Measurements from ENCODE around the gene NUP205.
A peak's percentile ranks its signal among the peaks of the same experiment; 100 is the strongest.
"Not testable (repeated sequence)": the region's sequence is repeated elsewhere in the genome, so short reads cannot be mapped to it uniquely, and the experiment has no call there.

NUP205 gene

DNA sequence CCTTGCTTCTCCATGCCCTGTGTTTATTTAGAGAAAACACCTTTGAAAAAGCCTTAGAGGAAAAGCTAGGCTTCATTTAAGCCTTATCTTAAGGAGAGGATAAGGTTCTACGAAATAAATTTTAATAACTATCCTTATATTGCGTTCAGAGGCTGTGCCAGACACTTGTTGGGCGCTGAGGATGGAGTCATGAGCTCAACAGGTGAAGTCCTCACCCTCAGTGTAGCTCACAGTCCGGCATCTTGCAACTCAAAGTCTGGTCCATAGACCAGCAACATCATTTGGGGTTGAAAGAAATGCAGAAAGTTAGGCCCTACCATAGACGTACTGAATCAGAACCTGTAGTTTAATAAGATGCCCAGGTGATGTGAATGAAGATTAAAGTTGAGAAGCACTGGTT lies 100.8 kb downstream of the NUP205 start:
- no peak overlapping the region for H3K4me3 Mint-ChIP-seq
- H3K36me3 Mint-ChIP-seq (ENCODE audit: insufficient read depth), result peaks cover 18% of the 10 kb centered on the region
- no peak for DNase-seq
- peaks cover 0 to 5% of the 10 kb centered on the region in 2 donors for H3K9me3 Mint-ChIP-seq
- ATAC-seq (replicated peaks), result no peak
- no peaks in the 10 kb centered on the region for H3K27me3 Mint-ChIP-seq
- no peak overlapping the region for H3K27ac Mint-ChIP-seq
- peaks cover 8 to 10% of the 10 kb centered on the region in 2 donors for H3K4me1 Mint-ChIP-seq (ENCODE audit: low read depth in 2 of 2)

DNA sequence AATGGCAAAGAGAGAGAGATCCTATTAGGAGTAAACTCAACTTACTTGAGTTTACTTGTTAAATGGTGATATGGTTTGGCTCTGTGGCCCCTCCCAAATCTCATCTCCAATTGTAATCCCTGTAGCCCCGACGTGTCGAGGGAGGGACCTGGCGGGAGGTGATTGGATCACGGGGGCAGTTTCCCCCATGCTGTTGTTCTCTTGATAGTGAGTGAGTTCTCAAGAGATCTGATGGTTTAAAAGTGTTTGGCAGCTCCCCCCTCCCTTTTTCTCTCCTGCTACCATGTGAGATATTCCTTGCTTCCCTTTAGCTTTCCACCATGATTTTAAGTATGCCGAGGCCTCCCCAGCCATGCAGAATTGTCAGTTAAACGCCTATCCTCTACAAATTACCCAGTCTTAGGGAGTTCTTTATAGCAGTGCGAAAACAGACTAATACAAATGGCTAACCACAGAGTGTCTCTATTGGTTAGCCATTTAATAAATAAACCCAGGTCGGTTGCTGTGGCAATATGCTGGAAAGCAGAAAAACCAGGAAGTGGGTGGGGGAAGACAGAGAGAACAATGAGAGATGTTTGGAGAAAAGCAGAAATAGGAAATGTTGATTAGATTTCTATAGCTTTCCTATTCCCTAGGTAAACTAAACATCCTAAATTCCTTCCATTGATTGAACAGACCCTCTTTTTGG lies 101.6 kb downstream of the NUP205 start:
- Mint-ChIP-seq H3K36me3 (ENCODE audit: insufficient read depth) (peaks cover 21% of the 10 kb centered on the region), H3K4me1 (ENCODE audit: low read depth in 2 of 2) (peaks cover 14 to 17% of the 10 kb centered on the region in 2 donors), H3K27ac (no peak overlapping the region), H3K27me3 (no peaks in the 10 kb centered on the region), H3K9me3 (peaks cover 0 to 5% of the 10 kb centered on the region in 2 donors), H3K4me3 (no peak overlapping the region)
- ATAC-seq (replicated peaks) (no peak), DNase-seq (no peak)

DNA sequence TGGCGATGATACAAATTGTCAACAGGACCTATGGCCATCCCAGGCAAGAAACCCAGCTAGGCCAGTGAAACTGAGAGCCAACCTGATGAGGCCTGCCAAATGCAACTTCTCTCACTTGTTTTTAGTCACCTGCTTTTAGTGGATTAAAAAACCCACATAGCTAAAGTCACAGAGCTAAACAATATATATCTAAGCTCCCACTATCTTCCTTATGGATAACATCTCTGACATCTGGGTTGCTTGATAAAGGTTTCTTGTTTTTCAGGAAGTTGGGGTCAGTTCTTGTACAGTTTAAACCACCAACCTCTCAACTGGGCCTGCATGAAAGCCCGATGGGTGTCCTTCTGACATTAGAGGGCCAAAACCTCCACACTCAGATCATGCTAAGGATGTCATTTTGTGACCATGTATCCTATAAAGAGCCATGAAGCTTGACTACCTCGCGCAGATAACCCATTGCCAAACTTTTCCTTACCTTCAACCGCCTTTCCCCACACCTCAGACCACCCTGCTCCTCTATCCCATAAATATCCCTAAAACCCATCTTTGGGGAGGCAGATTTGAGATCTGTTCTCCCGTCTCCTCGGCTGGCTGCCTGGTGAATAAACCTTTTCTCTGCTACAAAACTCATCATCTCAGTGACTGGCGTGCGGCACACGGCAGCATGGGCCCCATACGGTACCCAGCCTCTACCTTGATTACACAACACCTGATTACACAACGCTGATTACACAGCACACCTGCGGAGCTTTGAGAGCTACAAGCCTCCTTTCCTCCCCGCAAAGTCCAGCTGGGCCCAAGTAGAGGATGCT lies 103.8 kb downstream of the NUP205 start:
- Mint-ChIP-seq H3K4me3 (peak overlapping the region; percentile 87 to 93), H3K27ac (peak overlapping the region; percentile 92 to 95), H3K9me3 (peaks cover 0 to 5% of the 10 kb centered on the region in 2 donors), H3K4me1 (ENCODE audit: low read depth in 2 of 2) (peaks cover 19 to 37% of the 10 kb centered on the region in 2 donors), H3K36me3 (ENCODE audit: insufficient read depth) (peaks cover 21% of the 10 kb centered on the region), H3K27me3 (no peaks in the 10 kb centered on the region)
- DNase-seq (no peak), ATAC-seq (replicated peaks) (no peak)

DNA sequence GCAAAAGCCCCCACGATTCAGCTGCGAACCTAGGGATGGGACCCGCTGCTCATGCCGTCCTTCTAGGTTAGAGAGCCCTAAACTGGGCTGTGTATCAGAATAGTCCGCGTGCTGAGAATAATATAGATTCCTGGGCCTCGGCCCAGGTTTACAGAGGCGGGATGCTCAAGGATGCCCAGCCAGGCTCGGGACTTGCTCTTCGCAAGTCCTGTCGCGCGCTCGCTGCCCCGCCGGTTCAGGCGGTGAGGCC lies 104.3 kb downstream of the NUP205 start:
- Mint-ChIP-seq H3K9me3 (peaks cover 0 to 5% of the 10 kb centered on the region in 2 donors), H3K4me3 (peak overlapping the region; percentile 87 to 93), H3K27me3 (no peaks in the 10 kb centered on the region), H3K27ac (peak overlapping the region; percentile 92 to 95), H3K4me1 (ENCODE audit: low read depth in 2 of 2) (peaks cover 19 to 39% of the 10 kb centered on the region in 2 donors), H3K36me3 (ENCODE audit: insufficient read depth) (peaks cover 21% of the 10 kb centered on the region)
- ATAC-seq (replicated peaks) (no peak), DNase-seq (no peak)

- peak; percentile 97 to 98 (median 97) for DNase-seq
- ATAC-seq (replicated peaks), result peak; percentile 98
- Mint-ChIP-seq H3K4me1 (ENCODE audit: low read depth in 2 of 2) (peaks cover 19 to 39% of the 10 kb centered on the region in 2 donors), H3K36me3 (ENCODE audit: insufficient read depth) (peaks cover 21% of the 10 kb centered on the region), H3K4me3 (peak within 1 kb of the TSS; percentile 87 to 93), H3K27ac (peak within 1 kb of the TSS; percentile 92 to 95), H3K9me3 (peaks cover 0 to 5% of the 10 kb centered on the region in 2 donors), H3K27me3 (no peaks in the 10 kb centered on the region)
Measured at GRCh38 chr7:135662373-135663114, 104.8 kb downstream of the NUP205 start, which contains the start of gene STMP1. Gene STMP1 (plus strand): TSS chr7:135662514.

DNA sequence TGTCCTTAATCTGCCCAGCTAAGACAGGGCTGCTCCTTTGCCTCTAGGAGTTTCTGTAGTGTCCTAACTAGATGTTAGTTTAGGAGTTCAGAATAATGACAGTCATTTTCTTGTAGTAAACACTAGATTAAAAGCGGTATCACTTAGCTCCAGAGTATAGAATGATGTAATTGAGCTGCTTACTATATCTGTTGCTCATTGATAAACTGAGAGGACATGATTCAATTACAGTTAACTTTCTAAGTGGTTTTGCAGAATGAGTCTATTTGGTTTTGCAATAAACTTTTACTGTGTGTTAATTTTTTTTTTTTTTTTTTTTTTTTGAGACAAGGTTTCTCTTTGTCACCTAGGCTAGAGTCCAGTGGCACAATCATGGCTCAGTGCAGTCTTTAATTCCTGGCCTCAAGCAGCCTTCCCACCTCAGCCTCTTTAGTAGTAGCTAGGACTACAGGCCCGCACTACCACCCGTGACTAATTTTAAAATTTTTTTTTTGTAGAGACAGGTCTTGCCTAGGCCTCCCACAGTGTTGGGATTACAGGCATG lies 106.4 kb downstream of the NUP205 start:
- ATAC-seq (replicated peaks), result no peak
- Mint-ChIP-seq H3K27me3 (no peaks in the 10 kb centered on the region), H3K27ac (peak overlapping the region; percentile 65 to 77), H3K4me3 (peak overlapping the region; percentile 87 to 93), H3K4me1 (ENCODE audit: low read depth in 2 of 2) (peaks cover 22 to 46% of the 10 kb centered on the region in 2 donors), H3K36me3 (ENCODE audit: insufficient read depth) (peaks cover 21% of the 10 kb centered on the region), H3K9me3 (peaks cover 0 to 5% of the 10 kb centered on the region in 2 donors)
- DNase-seq, result no peak

DNA sequence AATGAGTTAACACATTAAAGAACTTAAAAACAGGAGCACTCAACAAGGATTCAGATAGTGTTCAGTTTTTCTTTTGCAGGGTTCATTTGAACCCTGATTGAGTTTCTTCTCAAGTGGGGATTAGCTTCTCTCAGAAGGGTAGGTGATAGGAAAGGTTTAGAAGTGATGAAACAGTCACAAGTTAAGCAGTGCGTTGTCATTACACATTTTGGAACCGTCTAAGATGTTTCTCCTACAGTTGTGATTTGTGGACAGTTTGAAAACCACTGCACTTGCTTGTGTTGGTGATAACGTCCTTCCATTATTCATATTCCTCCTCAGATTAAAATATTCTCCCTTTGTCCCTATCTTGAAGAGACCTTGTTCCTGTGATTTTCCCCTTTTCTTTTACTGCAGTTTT lies 107.3 kb downstream of the NUP205 start:
- DNase-seq (no peak), ATAC-seq (replicated peaks) (no peak)
- Mint-ChIP-seq H3K4me3 (no peak overlapping the region), H3K27me3 (no peaks in the 10 kb centered on the region), H3K27ac (peak overlapping the region; percentile 51 to 53), H3K9me3 (peaks cover 0 to 5% of the 10 kb centered on the region in 2 donors), H3K36me3 (ENCODE audit: insufficient read depth) (peaks cover 21% of the 10 kb centered on the region), H3K4me1 (ENCODE audit: low read depth in 2 of 2) (peaks cover 23 to 56% of the 10 kb centered on the region in 2 donors)

DNA sequence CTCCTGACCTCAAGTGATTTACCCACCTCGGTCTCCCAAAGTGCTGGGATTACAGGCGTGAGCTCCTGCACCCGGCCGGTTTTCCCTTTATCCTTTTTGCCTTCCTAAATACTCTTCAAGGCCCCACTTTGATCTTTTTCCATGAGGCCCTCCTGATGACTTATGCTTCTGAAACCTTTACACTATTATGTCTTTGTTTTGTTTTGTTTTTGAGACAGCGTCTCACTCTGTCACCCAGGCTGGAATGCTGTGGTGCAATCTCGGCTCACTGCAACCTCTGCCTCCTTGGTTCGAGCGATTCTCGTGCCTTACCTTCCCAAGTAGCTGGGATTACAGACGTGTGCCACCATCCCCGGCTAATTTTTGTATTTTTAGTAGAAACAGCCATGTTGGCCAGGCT lies 108.4 kb downstream of the NUP205 start:
- H3K27ac Mint-ChIP-seq, result peak overlapping the region in 1 of 2 donors; percentile 38
- DNase-seq, result no peak
- no peak overlapping the region for H3K4me3 Mint-ChIP-seq
- peaks cover 25 to 61% of the 10 kb centered on the region in 2 donors for H3K4me1 Mint-ChIP-seq (ENCODE audit: low read depth in 2 of 2)
- peaks cover 21% of the 10 kb centered on the region for H3K36me3 Mint-ChIP-seq (ENCODE audit: insufficient read depth)
- no peak for ATAC-seq (replicated peaks)
- no peaks in the 10 kb centered on the region for H3K27me3 Mint-ChIP-seq
- H3K9me3 Mint-ChIP-seq, result peaks cover 0 to 5% of the 10 kb centered on the region in 2 donors

DNA sequence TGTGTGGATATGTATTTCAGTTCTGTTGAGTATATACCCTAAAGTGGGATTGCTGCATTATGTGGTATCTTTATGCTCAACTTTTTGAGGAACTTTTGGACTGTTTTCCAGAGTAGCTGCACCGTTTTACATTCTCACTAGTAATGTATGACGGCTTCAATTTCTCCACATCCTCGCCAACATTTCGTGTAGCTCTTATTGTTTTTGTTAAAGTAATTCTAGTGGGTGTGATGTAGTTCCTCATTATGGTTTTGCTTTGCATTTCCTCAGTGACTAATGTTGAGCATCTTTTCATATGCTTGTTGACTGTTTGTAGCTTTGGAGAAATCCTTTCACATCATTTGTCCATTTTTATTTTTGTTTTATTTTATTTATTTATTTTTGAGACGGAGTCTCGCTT lies 109.1 kb downstream of the NUP205 start:
- Mint-ChIP-seq H3K9me3 (peaks cover 0 to 2% of the 10 kb centered on the region in 2 donors), H3K4me3 (no peak overlapping the region), H3K27me3 (no peaks in the 10 kb centered on the region), H3K36me3 (ENCODE audit: insufficient read depth) (peaks cover 14% of the 10 kb centered on the region), H3K4me1 (ENCODE audit: low read depth in 2 of 2) (peaks cover 22 to 56% of the 10 kb centered on the region in 2 donors), H3K27ac (no peak overlapping the region)
- ATAC-seq (replicated peaks) (no peak), DNase-seq (no peak)

DNA sequence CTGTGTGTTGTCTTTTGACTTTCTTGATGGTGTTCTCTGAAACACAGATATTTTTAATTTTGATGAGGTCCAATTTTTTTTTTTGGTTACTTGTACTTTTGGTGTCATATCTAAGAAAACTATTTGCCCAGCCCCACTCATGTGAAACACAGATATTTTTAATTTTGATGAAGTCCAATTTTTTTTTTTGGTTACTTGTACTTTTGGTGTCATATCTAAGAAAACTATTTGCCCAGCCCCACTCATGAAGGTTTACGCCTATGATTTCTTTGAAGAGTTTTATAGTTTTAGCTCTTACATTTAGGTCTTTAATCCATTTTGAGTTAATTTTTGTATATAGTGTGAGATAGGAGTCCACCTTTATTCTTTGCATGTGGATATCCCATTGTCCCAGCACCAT lies 109.9 kb downstream of the NUP205 start:
- H3K4me1 Mint-ChIP-seq (ENCODE audit: low read depth in 2 of 2), result peaks cover 18 to 54% of the 10 kb centered on the region in 2 donors
- not testable (repeated sequence) for ATAC-seq (replicated peaks); H3K4me3 Mint-ChIP-seq; H3K36me3 Mint-ChIP-seq (ENCODE audit: insufficient read depth); DNase-seq; H3K27me3 Mint-ChIP-seq; H3K27ac Mint-ChIP-seq; H3K9me3 Mint-ChIP-seq

GRCh38 chr7:135668852-135669395 lies 111.2 kb downstream of the NUP205 start:
- not testable (repeated sequence) for H3K27ac Mint-ChIP-seq
- H3K4me1 Mint-ChIP-seq (ENCODE audit: low read depth in 2 of 2), result peaks cover 13 to 57% of the 10 kb centered on the region in 2 donors

GRCh38 chr7:135669774-135670173 lies 112.1 kb downstream of the NUP205 start:
- peak overlapping the region in 1 of 2 donors; percentile 14 for H3K27ac Mint-ChIP-seq
- no peak for DNase-seq
- H3K27me3 Mint-ChIP-seq, result no peaks in the 10 kb centered on the region
- ATAC-seq (replicated peaks), result no peak
- H3K4me1 Mint-ChIP-seq (ENCODE audit: low read depth in 2 of 2), result peaks cover 12 to 50% of the 10 kb centered on the region in 2 donors
- H3K36me3 Mint-ChIP-seq (ENCODE audit: insufficient read depth), result peaks cover 19% of the 10 kb centered on the region
- H3K9me3 Mint-ChIP-seq, result no peaks in the 10 kb centered on the region
- H3K4me3 Mint-ChIP-seq, result no peak overlapping the region

More at GRCh38 chr7:135668852-135669395, 111.2 kb downstream of the NUP205 start:
- not testable (repeated sequence) for H3K27me3 Mint-ChIP-seq; H3K4me3 Mint-ChIP-seq; DNase-seq; ATAC-seq (replicated peaks); H3K9me3 Mint-ChIP-seq
- peaks cover 11% of the 10 kb centered on the region for H3K36me3 Mint-ChIP-seq (ENCODE audit: insufficient read depth)

GRCh38 chr7:135670179-135670578 lies 112.5 kb downstream of the NUP205 start:
- DNase-seq (no peak), ATAC-seq (replicated peaks) (no peak)
- Mint-ChIP-seq H3K9me3 (no peaks in the 10 kb centered on the region), H3K27me3 (no peaks in the 10 kb centered on the region), H3K36me3 (ENCODE audit: insufficient read depth) (peaks cover 23% of the 10 kb centered on the region), H3K4me3 (no peak overlapping the region), H3K27ac (peak overlapping the region in 1 of 2 donors; percentile 14), H3K4me1 (ENCODE audit: low read depth in 2 of 2) (peaks cover 10 to 46% of the 10 kb centered on the region in 2 donors)
